GM19463 (cell line): Measurements from ENCODE around the gene URI1.
A peak's percentile ranks its signal among the peaks of the same experiment; 100 is the strongest.
"Not testable (repeated sequence)": the region's sequence is repeated elsewhere in the genome, so short reads cannot be mapped to it uniquely, and the experiment has no call there.

Experiments used
- ATAC-seq: cut with Tn5 transposase; IDR thresholded peaks from one replicate; pipeline ENCODE4 v1.9.1; 2021; ENCODE audit warnings: mild to moderate bottlenecking, moderate library complexity; ENCODE audit not compliant: unreplicated experiment

Gene URI1

GRCh38 chr19:29942404-29943261 lies 594 bp downstream of the URI1 start:
- peak; percentile 74 for ATAC-seq

DNA sequence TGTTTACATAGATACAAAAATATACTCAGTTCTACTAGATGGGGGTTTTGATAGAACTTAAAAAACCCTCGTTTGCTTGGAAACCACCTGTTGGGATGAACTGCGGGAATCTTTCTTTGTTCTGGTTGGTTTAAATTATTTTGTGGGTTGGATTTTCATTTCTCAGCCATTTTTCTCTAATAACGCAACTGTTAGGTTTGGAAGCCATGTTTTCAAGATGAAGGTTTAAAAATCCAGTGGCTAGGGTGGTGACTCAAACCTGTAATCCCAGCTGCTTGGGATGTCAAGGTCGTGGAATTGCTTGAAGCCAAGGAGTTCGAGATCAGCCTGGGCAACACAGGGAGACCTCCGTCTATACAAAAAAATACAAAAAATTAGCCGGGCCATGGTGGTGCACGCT lies 1.6 kb downstream of the URI1 start:
- no peak for ATAC-seq

DNA sequence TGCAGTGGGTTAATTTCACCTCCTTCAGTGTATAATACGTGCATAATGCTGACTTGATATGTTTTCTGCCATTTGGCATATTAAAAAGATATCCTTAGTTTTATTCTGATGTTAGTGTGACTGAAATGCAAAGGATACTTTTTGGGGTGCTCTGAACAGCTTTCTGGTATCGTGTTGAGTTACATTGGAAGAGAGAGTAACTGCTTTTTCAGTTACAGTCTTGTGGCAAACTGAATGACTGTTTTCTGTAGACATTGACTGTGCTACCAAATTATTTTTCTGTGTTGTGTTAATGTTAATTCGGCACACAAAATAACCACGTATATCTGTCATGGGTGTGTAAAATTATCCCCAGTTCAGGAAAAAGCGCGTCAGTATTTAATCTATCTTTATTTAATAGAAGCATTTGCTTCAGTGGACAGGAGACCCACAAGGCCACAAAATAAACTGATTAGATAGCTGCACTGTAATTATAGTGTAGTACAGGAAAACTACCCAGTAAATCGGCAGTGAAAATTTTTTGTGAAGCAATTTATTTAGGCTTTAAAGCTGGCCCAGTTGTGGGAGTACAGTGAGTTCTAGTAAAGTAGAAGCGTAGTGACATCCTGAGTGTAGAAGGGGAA lies 2.5 kb downstream of the URI1 start:
- no peak for ATAC-seq

GRCh38 chr19:29945017-29945416 lies 3.0 kb downstream of the URI1 start:
- no peak for ATAC-seq

GRCh38 chr19:29945433-29945832 lies 3.4 kb downstream of the URI1 start:
- no peak for ATAC-seq

DNA sequence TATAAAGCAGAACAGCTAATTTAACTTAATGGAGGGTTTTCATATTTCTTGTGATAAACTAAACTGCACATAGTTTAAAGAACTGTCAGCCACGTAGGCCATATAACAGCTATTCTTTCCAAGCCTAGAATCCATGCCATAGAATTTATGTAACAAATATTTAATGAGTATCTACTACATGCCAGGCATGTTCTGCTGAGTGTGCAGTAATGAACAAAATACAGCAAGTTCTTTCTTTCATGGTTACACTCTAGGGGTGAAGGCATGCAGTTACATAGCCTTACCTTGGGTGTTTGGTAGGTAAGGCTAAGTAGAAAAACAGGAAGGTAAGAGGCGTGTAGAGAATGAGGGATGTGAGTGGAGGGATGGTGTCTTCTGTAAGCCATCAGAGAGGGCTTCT lies 4.6 kb downstream of the URI1 start:
- ATAC-seq: no peak

- no peak for ATAC-seq
Measured at GRCh38 chr19:29947871-29948270, 5.8 kb downstream of the URI1 start.

- not testable (repeated sequence) for ATAC-seq
Measured at GRCh38 chr19:29948759-29949470, 6.9 kb downstream of the URI1 start.

DNA sequence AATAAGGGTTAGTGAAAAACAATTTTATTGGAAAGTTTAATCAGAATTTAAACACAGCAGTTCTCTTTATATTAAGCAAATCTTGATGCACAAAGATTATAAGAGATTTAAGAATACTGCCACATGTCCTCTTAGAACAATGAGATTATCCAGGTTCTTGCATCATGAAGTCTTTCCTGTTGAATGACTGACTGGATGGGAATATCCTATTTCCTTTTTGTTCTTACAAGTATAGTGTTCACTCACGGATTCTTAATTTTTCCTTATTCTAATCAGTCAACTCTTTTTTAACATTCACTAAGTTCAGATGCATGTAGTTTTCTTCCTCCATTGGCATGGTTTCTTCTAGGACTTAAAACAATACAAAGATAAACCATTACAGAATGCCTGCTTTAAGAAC lies 10.1 kb downstream of the URI1 start:
- ATAC-seq: no peak

GRCh38 chr19:29952646-29953045 lies 10.6 kb downstream of the URI1 start:
- no peak for ATAC-seq

- ATAC-seq: no peak
Measured at GRCh38 chr19:29953352-29954247, 11.6 kb downstream of the URI1 start.

DNA sequence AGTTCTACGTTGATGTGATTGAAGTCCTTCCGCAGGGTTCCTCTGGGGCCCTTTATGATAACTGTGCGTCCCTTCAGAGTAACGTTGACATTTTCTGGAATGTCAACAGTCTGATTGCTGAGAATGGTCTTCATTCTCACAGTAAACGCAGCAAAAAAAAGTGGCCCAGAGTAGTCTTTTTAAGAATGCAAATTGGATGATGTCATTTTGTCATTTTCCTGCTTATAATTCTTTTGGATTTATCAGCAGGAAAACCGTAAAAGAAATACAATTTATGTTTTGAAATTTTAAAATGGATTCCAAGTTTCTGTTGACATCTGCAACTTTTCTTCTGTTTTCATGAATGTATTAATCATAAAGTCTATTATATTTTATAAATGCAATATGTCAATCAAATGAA lies 14.8 kb downstream of the URI1 start:
- ATAC-seq: no peak

GRCh38 chr19:29961311-29961710 lies 19.3 kb downstream of the URI1 start:
- ATAC-seq: no peak

DNA sequence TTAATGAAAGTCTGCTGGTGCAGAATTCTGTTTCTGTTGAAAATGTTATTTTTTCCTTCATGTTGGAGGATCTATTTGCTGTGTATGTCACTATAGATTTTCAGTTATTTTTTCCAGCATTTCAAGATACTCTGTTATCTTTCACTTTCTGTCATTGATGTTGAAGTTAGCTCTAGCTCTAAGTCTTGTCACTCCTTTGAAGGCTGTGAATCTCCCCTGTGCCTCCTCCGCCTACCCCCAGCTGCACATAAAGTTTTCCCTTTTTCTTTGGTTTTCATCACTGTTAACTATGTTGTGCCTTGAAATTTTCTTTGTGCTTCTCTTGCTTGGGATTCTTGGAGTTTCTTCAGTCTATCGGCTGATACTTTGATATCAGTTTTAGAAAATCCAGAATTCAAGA lies 20.8 kb downstream of the URI1 start:
- ATAC-seq: no peak

DNA sequence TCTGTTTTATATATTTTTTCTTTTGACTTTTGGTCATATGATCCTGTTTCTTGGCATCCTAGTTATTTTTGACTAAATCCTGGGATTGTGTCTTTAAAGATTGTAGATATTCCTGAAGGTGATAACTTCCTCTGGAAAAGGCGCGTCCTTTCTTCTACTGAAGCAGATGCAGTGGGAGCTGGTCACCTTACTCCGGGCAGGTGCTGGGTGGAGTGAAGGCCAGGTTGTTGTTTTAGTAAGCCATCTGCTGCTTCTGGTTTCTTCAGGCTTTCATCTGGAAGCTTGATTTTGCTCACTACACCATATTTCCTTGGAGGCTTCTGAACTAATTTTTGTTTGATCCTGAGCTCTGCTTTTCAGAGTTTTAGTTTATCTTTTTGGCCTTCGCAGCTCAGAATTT lies 21.5 kb downstream of the URI1 start:
- ATAC-seq: no peak

GRCh38 chr19:29964171-29964570 lies 22.1 kb downstream of the URI1 start:
- no peak for ATAC-seq

GRCh38 chr19:29965492-29965891 lies 23.5 kb downstream of the URI1 start:
- ATAC-seq: no peak

- not testable (repeated sequence) for ATAC-seq
Measured at GRCh38 chr19:29966142-29966541, 24.1 kb downstream of the URI1 start.

GRCh38 chr19:29966588-29967249 lies 24.7 kb downstream of the URI1 start:
- ATAC-seq: no peak

- no peak for ATAC-seq
Measured at GRCh38 chr19:29967623-29968022, 25.6 kb downstream of the URI1 start.
